HG03521 (cell line): ENCODE measurements around the gene G6PC1.
"Not testable (repeated sequence)": the region's sequence is repeated elsewhere in the genome, so short reads cannot be mapped to it uniquely, and the experiment has no call there.

ENCODE experiments used
- ATAC-seq: cut with Tn5 transposase; IDR thresholded peaks from one replicate; pipeline ENCODE4 v1.9.1; 2021; ENCODE audit warnings: mild to moderate bottlenecking, moderate library complexity; ENCODE audit not compliant: unreplicated experiment

Gene G6PC1

DNA sequence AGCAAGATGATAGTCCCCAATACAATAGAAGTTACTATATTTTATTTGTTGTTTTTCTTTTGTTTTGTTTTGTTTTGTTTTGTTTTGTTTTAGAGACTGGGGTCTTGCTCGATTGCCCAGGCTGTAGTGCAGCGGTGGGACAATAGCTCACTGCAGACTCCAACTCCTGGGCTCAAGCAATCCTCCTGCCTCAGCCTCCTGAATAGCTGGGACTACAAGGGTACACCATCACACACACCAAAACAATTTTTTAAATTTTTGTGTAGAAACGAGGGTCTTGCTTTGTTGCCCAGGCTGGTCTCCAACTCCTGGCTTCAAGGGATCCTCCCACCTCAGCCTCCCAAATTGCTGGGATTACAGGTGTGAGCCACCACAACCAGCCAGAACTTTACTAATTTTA, 618 bp upstream of the G6PC1 start:
- not testable (repeated sequence) for ATAC-seq

DNA sequence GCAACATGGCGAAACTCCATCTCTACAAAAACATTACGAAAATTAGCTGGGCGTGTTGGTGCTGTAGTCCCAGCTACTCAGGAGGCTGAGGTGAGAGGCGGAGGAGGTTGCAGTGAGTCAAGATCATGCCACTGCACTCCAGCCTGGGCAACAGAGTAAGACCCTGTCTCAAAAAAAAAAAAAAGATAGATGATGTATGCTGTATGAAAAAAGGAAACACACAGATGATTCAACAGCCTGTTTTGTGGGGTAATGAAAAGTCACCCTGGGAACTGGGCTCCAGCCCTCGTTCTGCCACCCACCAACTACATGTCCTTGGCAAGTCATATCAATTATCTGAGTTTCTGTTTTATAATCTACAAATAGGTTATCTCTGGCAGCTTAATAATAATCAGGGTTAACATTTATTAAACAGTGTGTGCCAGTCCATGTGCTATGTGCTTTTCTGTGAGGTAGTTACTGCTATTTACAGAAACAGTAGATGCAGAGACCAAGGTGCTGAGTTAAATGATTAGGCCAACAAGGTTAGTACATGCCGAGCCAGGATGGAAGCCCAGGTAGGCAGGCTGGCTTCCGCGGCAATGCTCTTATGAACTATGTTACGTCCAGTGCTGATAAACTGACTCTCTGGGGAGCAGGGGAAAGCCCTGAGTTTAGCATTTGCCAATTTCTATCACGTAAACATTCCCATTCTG, 1.1 kb downstream of the G6PC1 start:
- ATAC-seq = no peak

DNA sequence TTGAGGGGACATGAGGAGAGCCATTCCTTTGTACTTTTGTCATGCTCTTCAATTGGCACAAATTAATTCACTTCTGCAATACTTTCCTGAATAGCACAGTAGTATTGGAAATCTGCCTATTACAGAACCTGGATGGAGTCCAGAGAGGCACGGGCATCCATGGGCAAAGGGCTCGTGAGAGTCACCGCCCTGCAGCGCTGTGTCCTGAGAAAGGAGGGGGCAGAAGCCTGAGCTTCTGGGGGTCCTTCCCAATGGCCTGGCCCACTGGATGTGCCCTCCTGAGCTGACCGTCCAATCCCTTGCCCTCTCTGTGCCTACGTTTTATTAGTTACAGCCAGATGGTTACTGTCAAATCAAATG, 3.5 kb downstream of the G6PC1 start:
- ATAC-seq = no peak

DNA sequence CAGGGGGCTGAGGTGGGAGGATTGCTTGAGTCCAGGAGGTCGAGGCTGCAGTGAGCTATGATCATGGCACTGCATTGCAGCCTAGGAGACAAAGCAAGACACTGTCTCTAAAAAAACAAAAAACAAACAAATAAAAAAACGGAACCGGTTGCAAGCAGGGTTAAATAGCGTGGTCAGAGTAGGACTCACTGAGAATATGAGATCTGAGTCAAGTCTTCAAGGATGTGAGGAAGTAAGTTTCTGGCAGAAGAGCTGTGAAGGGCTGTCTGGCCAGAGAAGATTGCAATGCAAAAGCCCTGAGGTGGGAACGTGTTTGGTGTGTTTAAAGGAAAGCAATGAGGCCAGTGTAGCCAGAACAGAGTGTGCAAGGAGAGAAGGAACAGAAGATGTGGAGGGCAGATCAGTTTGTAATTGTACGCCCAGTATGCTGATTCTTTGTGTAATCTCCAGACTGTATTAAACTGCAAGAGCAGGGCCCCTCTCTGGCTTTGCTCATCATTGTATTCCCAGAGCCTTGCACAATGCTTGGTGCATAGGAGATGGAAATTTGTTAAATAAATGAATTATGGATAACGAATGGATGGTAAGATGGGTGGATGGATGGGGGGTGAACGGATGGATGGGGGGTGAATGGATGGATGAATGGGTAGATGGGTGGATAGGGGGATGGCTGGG, 6.3 kb downstream of the G6PC1 start:
- ATAC-seq = no peak

DNA sequence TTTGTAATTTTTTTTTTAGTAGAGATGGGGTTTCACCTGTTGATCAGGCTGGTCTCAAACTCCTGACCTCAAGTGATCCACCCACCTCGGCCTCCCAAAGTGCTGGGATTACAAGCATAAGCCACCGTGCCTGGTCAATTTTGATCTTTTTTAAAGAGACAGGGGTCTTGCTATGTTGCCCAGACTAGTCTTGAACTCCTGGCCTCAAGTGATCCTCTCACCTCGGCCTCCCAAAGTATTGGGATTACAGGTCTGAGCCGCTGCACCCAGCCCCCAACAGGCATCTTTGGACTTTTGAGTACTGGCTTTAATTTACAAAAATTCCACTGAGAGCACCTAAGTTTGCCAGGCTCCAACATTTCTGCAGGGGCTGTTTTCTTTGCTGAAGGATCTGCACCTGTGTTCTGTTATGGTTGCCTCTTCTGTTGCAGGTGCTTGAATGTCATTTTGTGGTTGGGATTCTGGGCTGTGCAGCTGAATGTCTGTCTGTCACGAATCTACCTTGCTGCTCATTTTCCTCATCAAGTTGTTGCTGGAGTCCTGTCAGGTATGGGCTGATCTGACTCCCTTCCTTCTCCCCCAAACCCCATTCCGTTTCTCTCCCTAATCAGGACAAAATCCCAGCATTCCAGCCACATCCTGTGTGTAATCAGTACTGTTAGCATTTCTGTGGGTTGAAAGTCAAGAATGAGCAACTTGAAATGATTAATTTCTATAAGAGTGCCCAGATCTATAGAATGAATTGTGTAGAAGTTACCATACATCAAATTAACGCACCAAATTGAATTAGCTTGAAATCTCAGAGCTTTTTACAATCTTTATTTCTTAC, 8.5 kb downstream of the G6PC1 start:
- ATAC-seq = no peak

DNA sequence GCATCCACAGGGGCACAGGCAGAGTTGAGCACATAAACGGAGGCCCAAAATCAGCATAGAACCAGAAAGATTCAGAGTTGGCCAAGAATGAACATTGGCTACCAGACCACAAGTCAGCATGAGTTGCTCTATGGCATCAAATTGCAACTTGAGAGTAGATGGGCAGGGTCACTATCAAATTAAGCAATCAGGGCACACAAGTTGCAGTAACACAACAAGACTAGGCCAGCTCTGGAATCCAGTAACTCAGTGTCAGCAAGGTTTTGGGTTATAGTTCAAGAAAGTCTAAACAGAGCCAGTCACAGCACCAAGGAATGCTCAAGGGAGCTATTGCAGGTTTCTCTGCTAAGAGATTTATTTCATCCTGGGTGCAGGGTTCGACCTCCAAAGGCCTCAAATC, 12.9 kb downstream of the G6PC1 start:
- ATAC-seq = no peak

DNA sequence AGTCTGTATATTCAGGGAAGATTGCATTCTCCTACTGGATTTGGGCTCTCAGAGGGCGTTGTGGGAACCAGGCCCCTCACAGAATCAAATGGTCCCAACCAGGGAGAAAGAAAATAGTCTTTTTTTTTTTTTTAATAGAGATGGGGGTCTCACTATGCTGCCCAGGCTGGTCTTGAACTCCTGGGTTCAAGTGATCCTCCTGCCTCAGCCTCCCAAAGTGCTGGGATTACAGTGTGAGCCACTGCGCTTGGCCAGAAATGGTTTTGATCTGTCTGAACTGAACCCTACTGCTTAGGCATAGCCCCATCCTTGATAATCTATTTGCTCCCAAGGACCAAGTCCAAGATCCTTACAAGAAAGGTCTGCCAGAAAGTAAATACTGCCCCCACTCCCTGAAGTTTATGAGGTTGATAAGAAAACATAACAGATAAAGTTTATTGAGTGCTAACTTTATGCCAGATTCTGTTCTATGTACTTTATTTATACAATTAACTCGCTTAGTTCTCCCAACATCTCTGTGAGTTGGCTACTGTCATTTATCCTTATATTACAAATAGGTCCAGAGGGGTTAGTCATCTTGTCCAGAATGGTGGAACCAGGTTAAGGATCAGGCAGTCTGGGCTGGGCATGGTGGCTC, 13.5 kb downstream of the G6PC1 start:
- no peak for ATAC-seq

DNA sequence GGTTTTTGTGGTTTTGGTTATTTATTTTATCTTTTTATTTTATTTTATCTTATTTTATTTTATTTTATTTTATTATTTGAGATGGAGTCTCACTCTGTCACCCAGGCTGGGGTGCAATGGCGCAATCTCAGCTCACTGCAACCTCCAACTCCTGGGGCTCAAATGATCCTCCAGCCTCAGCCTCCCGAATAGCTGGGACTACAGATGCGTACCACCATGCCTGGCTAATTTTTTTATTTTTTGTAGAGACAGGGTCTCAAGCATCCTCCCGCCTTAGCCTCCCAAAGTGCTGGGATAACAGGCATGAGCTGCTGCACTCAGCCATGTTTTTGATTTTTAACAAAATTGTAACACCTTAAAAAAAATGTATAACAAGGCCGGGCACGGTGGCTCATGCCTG, 14.7 kb downstream of the G6PC1 start:
- ATAC-seq = not testable (repeated sequence)

DNA sequence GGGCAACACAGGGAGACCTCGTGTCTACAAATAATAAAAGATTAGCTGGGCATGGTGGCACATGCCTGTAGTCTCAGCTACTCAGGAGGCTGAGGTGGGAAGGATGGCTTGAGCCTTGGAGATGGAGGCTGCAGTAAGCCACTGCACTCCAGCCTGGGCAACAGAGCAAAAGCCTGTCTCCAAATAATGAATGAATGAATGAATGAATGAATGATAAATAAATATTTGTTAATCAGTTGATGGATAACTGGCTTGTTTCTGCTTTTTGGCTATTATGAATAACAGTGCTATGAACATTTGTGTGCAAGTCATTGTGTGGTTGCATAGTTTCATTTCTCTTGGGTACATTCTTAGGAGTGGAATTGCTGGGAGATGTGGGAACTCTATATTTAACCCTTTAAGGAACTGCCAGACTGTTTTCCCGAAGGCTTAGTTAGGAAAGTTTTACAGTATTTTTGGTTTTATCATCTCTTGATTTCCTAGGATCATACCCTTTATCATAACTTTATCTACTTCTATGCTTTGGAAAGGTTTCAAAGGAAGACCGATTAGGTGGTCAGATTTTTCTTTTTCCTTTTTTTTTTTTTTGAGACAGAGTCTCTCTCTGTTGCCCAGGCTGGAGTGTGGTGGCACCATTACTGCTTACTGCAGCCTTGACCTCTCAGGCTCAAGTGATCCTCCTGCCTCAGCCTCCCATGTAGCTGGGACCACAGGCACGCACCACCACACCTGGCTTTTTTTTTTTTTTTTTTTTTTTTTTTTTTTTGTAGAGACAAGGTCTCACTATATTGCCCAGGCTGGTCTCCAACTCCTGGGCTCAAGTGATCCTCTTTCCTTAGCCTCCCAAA, 16.0 kb downstream of the G6PC1 start:
- ATAC-seq = not testable (repeated sequence)

DNA sequence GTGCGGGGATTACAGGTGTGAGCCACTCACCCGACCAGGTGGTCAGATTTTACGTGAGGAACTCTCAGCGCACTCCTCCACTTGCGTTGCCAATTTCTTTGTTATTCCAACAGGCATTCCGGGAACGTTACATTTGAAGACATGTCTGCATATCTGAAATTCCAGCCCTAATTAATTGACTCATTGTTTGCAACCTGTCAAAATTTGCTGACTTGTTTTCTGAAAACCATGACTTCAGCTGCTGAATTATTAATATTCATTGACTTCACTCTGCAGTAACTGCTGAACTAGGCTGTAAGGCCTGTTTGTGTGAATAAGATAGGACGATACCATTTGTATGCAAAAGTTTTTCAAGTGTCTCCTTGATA, 16.6 kb downstream of the G6PC1 start:
- no peak for ATAC-seq

DNA sequence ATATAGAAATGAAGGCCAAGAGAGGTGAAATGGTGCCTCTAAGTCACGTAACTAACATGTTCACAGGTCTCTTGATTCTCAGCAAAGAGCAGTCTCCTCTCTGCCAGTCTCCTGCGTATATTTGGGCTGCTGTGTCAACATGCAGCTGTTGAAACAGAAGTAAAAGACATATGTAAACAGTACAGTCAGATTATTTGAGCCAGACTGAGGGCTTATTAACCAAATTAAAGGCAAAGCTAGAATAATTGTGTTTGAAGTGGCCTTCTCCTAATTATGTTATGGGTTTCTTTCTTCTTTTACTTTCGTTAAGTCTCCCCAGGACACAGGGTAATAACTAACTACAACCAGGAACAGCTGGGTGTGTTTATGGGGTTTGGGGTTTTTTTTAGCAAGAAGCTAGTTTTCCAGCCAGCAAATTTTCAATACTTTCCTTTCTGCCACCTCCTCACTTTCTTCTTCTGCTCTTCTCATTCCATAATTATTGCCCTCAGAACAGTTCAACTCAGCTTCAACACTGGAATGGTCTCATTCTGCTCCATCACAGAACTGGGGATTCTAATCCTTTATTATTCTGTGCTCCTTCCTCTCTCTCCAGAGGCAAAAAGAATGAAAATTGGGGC, 18.4 kb downstream of the G6PC1 start:
- ATAC-seq = no peak

DNA sequence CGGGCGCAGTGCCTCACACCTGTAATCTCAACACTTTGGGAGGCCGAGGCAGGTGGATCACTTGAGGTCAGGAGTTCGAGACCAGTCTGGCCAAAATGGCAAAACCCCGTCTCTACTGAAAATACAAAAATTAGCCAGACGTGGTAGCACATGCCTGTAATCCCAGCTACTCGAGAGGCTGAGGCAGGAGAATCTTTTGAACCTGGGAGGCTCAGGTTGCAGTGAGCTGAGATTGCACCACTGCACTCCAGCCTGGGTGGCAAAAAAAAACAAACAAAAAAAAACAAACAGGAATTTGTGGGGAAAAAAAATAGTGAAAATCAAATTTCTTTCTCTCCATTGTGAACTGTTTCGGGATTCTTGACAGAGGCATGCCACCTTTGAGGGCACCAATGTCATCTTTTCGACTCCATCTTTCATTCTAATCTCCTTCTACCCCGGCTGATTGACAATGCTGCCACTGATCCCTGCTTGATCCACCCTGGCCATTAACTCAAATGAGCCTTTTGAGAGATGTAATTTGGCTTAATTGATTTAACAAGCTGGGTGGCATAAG, 19.0 kb downstream of the G6PC1 start:
- ATAC-seq = not testable (repeated sequence)

DNA sequence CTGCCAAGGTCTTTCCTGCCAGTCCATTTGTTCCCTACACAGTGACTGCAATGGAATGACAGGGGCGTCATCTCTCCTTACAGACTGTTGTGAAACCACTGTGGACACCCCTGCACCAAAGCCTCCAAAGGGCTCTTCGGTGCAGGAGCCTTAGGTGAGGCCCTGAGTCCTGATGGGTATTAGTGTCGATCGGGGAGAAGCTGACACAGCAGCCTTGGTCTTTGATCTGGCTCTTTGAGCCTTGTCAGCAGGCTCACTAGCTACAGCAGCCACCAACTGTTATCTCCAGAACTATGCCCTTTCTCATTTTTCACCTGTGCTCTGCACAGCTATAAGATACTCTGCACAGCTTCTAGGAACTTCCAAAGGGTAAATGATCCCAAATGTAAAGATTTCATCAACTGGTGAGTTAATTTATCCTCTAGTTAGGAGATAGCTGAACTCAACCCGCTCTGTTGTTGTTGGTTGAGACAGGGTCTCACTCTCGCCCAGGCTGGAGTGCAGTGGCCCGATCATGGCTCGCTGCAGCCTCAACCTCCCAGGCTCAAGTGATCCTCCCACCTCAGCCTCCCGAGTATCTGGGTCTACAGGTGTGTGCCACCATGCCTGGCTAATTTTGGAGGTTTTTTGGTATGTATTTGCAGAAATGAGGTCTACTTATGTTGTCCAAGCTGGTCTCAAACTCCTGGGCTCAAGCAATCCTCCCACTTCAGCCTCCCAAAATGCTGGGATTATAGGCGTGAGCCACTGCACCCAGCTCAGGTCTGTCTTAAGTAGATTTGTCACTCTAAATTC, 19.7 kb downstream of the G6PC1 start:
- no peak for ATAC-seq

DNA sequence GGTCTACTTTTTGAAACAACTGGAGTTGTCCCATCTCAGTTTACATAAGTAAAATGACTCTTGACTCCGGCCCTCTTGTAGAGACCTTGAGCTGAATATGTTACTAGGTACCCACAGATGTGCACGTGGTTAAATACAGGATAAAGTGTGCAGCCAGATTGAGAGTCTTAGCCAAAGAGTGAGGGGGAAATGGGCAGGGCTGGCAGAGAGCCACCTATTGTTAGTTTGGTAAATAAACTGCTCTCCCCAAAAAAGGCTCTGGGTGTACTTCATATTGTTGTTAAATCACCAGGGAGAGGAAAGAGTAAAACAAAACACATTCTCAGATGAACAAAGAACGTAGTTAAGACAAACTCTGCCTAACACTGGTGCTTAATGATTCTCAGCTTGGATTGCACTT, 20.3 kb downstream of the G6PC1 start:
- no peak for ATAC-seq

DNA sequence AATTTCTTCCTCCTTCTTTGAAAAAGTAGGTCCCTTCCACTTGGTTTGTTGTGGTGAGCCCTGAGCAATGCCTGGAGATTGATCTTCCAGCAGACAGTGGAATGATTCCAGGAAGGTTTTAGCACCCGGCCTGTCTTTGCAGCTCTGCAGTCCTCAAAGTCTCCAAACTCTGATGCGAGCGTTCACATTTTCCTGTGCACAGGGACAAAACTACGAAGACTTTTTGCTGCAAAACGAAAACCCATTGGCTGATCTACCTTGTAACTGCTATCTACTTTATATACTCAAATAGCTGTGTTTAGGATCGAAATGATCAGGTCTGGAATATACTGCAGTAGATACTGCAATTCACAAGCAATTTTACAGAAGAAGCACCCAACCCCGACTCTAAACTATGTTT, 21.7 kb downstream of the G6PC1 start:
- ATAC-seq = no peak

DNA sequence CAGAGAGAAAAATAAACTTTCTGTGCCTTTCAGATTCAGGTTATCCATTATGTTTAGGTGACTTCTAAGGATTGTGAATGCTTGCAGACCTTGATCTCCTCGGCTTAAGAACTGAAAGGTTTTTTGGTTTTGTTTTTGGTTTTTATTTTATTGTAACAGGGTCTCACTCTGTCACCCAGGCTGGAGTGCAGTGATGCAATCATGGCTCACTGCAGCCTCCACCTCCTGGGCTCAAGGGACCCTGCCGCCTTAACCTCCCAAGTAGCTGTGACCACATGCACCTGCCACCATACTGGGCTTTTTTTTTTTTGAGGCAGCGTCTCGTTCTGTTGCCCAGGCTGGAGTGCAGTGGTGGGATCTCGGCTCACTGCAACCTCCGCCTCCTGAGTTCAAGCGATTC, 22.9 kb downstream of the G6PC1 start:
- not testable (repeated sequence) for ATAC-seq

DNA sequence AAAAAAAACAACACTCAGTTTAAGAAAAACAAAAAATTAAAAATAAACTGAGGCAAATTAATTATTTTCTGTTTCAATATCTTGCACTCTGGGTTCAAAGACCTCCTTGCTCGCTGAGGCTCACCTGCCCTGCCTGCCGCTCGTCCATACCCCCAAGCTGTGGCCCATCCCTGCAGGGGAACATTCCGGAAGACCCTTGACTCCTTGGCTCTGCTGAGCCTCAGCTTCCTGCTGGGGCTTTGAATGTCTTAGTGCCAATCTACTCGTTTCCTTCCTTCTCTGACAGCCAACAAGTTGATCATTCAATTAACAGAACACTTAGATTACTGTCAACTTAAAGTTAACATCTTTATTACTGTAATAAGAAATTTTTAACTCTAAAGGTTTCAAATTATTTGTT, 24.3 kb downstream of the G6PC1 start:
- ATAC-seq = no peak

DNA sequence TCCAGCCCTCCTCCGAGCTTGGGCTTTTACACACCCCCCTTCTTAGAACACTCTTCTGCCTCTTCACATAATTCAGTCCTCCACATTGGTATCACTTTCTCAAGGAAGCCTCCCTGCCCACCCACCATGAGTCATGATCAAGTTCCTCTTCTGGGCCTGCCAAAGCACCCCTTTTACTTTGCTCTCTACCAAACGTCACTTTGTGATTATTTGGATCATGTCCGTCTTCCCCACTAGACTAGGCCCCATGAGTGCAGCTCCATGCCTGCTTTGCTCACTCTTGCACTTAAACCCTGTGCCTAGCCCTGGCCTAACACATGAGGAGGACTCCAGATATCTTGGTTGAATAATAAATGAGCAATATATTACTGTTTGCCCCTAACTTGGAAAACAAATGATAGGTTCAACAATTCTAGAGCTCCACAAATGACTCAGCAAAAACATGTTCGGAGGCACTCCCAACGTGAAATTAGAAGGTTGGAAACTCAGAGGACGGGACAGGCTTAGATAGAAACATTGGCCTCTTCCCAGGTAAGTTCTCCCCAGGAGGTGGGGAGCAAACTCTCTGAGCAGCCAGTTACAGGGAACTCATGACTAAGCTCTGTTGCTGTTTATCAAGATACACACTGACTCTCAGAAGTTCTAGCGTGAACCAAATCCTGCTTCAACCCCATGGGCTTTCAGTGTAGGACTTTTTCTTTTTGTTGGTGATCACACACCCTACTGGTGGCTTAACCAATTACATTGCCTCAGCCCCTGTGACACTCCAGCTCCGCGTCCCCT, 28.3 kb downstream of the G6PC1 start:
- no peak for ATAC-seq
